Measurements from ENCODE around the gene LRRN2. TPM values are rescaled to one million over a fixed set of nuclear protein-coding genes. Genes with fewer than 3 reads are reported as not detected.

Gene LRRN2
- total RNA-seq, result 10 to 100 TPM in 1 of 4 donors, 1 to 10 TPM in 3; 4.0 to 19.6 (median 7.0) TPM

- H3K36me3 ChIP-seq, result no peaks in the 10 kb centered on the region
- peaks cover 14% of the 10 kb centered on the region for H3K27me3 ChIP-seq
- peak within 1 kb of the TSS; percentile 56 to 73 for H3K4me3 ChIP-seq
- no CpG with 5 or more reads among the region's 84 CpGs for WGBS, 2 donors (ENCODE audit: low coverage in 1 of 2)
- ATAC-seq, result peak; percentile 81
- H3K27ac ChIP-seq, result peak within 1 kb of the TSS in 3 of 4 donors; percentile 79 to 82 (median 80)
- no peak for TF ChIP-seq CTCF (IDR thresholded peaks at IDR 0.05)
- TF ChIP-seq POLR2AphosphoS5 (IDR thresholded peaks at IDR 0.05), result no peak
- TF ChIP-seq EP300 (IDR thresholded peaks at IDR 0.05), result no peak
- peak in 1 of 2 donors; percentile 18 for TF ChIP-seq POLR2A (IDR thresholded peaks at IDR 0.05)
- peaks cover 0 to 34% (median 13%) of the 10 kb centered on the region in 3 donors for H3K4me1 ChIP-seq
- no peaks in the 10 kb centered on the region for H3K9me3 ChIP-seq
These were observed at the start of gene LRRN2 for GRCh38 chr1:204685236-204686006. Gene LRRN2 (minus strand): TSS chr1:204685738. CDS start chr1:204619992, 65,746 bp downstream.

- Histone ChIP-seq H3K4me3 (no peak overlapping the region), H3K27me3 (peaks cover 5% of the 10 kb centered on the region), H3K36me3 (no peaks in the 10 kb centered on the region), H3K9me3 (peaks cover 0 to 14% (median 0%) of the 10 kb centered on the region in 3 donors), H3K4me1 (no peaks in the 10 kb centered on the region), H3K27ac (no peak overlapping the region)
- TF ChIP-seq POLR2A (IDR thresholded peaks at IDR 0.05), result no peak
- no peak for TF ChIP-seq EP300 (IDR thresholded peaks at IDR 0.05)
- TF ChIP-seq CTCF (IDR thresholded peaks at IDR 0.05), result no peak
- no peak for TF ChIP-seq POLR2AphosphoS5 (IDR thresholded peaks at IDR 0.05)
- ATAC-seq, result no peak
These were observed 49.5 kb upstream of the LRRN2 start for GRCh38 chr1:204735042-204735441.

- no peaks in the 10 kb centered on the region for H3K4me1 ChIP-seq
- TF ChIP-seq POLR2A (IDR thresholded peaks at IDR 0.05) (no peak), CTCF (IDR thresholded peaks at IDR 0.05) (no peak), EP300 (IDR thresholded peaks at IDR 0.05) (no peak), POLR2AphosphoS5 (IDR thresholded peaks at IDR 0.05) (no peak)
- H3K36me3 ChIP-seq, result no peaks in the 10 kb centered on the region
- H3K4me3 ChIP-seq, result no peak overlapping the region
- H3K27ac ChIP-seq, result no peak overlapping the region
- 58 to 86% methylated on average over 5 to 9 of the region's 12 CpGs for WGBS, 2 donors (ENCODE audit: low coverage in 1 of 2)
- no peak for ATAC-seq
- peaks cover 7% of the 10 kb centered on the region for H3K27me3 ChIP-seq
- peaks cover 0 to 14% (median 0%) of the 10 kb centered on the region in 3 donors for H3K9me3 ChIP-seq
These were observed 48.5 kb upstream of the LRRN2 start for GRCh38 chr1:204733869-204734596.

- ATAC-seq, result no peak
- WGBS, 2 donors (ENCODE audit: low coverage in 1 of 2), result 80 to 97% methylated on average over 2 to 3 of the region's 4 CpGs
- H3K9me3 ChIP-seq, result peaks cover 0 to 7% (median 0%) of the 10 kb centered on the region in 3 donors
- H3K27ac ChIP-seq, result no peak overlapping the region
- no peak for TF ChIP-seq POLR2AphosphoS5 (IDR thresholded peaks at IDR 0.05)
- peaks cover 7% of the 10 kb centered on the region for H3K27me3 ChIP-seq
- H3K4me3 ChIP-seq, result no peak overlapping the region
- no peaks in the 10 kb centered on the region for H3K4me1 ChIP-seq
- no peaks in the 10 kb centered on the region for H3K36me3 ChIP-seq
These were observed 47.8 kb upstream of the LRRN2 start for GRCh38 chr1:204733289-204733688.

- Histone ChIP-seq H3K27me3 (peaks cover 7% of the 10 kb centered on the region), H3K9me3 (no peaks in the 10 kb centered on the region), H3K4me1 (no peaks in the 10 kb centered on the region), H3K4me3 (no peak overlapping the region), H3K27ac (no peak overlapping the region), H3K36me3 (no peaks in the 10 kb centered on the region)
- no peak for TF ChIP-seq EP300 (IDR thresholded peaks at IDR 0.05)
- TF ChIP-seq POLR2A (IDR thresholded peaks at IDR 0.05), result no peak
- no peak for TF ChIP-seq CTCF (IDR thresholded peaks at IDR 0.05)
- no peak for TF ChIP-seq POLR2AphosphoS5 (IDR thresholded peaks at IDR 0.05)
- no peak for ATAC-seq
- WGBS, 2 donors (ENCODE audit: low coverage in 1 of 2), result 88 to 96% methylated on average over 3 to 5 of the region's 5 CpGs
These were observed 46.5 kb upstream of the LRRN2 start for GRCh38 chr1:204731985-204732575.

Measured in gastroesophageal sphincter (tissue), 4 donors.